ENCODE results near the gene PMFBP1. TPM values are rescaled to one million over a fixed set of nuclear protein-coding genes. Genes with fewer than 3 reads are reported as not detected.

Gene PMFBP1
- total and polyA plus RNA-seq, 2 donors (not counting 1 experiment from before 2014, with no cell fraction given) = 1.2 to 9.5 TPM

DNA sequence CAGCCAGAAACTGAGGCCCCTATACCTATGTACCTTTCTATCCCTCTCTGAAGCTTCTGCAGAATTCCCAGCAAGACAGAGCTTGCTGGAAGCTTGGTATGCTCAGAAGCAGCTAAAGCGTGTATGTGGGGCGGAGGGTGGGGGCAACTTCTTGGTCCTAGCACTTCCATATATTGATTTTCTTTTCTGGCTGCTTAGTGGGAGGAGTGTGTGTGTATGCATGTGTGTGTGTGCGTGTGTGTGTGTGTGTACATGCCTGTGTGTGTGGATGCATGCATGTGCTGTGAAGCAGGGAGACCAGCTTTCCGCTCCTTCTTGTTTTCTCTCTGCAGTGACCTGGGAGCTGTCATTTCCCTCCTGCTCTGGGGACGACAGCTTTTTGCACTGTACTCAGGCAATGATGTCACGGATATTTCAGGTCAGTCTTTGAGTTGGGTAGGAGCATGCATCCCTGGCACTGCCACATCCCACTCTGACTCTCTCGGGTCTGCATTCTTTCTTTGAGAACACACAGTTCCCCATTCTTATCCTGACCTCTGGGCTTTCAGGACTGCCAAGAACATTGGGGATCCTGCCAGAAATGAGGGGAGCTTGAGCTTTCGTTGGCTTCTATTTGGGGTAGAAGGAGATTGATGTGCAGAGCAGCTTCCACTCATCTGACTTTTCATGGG lies 98.3 kb downstream of the PMFBP1 start:
- intact Hi-C loops (cut with micrococcal nuclease) = no loop called here
- Histone ChIP-seq H2AFZ (ENCODE audit: insufficient read depth, low read depth, low read length, poor library complexity, severe bottlenecking) (no peak overlapping the region), H4K20me1 (ENCODE audit: control insufficient read depth, insufficient read depth, low read length, poor library complexity, severe bottlenecking) (no peaks in the 10 kb centered on the region), H3K27me3 (replicated peaks in 1 of 4; ENCODE audit: control extremely low read depth in 1 of 4, control insufficient read depth in 3 of 4, insufficient read depth in 4 of 4, low read length in 3 of 4) (no peaks in the 10 kb centered on the region), H3K4me1 (ENCODE audit: control insufficient read depth in 2 of 2, insufficient read depth in 2 of 2, low read length in 2 of 2) (no peaks in the 10 kb centered on the region), H3K4me2 (replicated peaks; ENCODE audit: low read depth, low read length, poor library complexity, severe bottlenecking) (no peak overlapping the region), H3K36me3 (replicated peaks in 1 of 2; ENCODE audit: control extremely low read depth in 1 of 2, control insufficient read depth in 1 of 2, extremely low read depth in 1 of 2, insufficient read depth in 2 of 2, low read length in 1 of 2) (peaks cover 0 to 5% of the 10 kb centered on the region in 2 experiments), H3K4me3 (ENCODE audit: control extremely low read depth in 1 of 5, extremely low read depth in 1 of 5, insufficient read depth in 1 of 5, low read depth in 2 of 5, low read length in 4 of 5) (no peak overlapping the region), H3K27ac (ENCODE audit: low read length in 2 of 2) (no peak overlapping the region), H3K9me3 (ENCODE audit: control extremely low read depth in 1 of 3, control insufficient read depth in 2 of 3, insufficient read depth in 1 of 3, low read length in 2 of 3) (no peaks in the 10 kb centered on the region), H3K9ac (ENCODE audit: low read length) (no peak overlapping the region), H3K79me2 (ENCODE audit: control insufficient read depth, insufficient read depth, low read length) (no peaks in the 10 kb centered on the region)
- Mint-ChIP-seq H3K27me3 (no peaks in the 10 kb centered on the region), H3K27ac (no peak overlapping the region), H3K9me3 (ENCODE audit: insufficient read depth) (no peaks in the 10 kb centered on the region), H3K4me1 (no peaks in the 10 kb centered on the region), H3K4me3 (no peak overlapping the region)
- ChIA-PET POLR2A (no interaction called here), CTCF (interaction anchor here (0.6 kb wide), 1 partner anchor 14 kb away, joined by 4 read pairs; no protein-coding TSS in a partner anchor)
- DNase-seq (no peak), ATAC-seq (ENCODE audit: low read depth) (no peak)
- no peak for TF ChIP-seq EZH2 (IDR thresholded peaks at IDR 0.05; ENCODE audit: borderline replicate concordance, insufficient read depth, low read depth, low read length, poor library complexity, severe bottlenecking)
- TF ChIP-seq, protein P1, sequence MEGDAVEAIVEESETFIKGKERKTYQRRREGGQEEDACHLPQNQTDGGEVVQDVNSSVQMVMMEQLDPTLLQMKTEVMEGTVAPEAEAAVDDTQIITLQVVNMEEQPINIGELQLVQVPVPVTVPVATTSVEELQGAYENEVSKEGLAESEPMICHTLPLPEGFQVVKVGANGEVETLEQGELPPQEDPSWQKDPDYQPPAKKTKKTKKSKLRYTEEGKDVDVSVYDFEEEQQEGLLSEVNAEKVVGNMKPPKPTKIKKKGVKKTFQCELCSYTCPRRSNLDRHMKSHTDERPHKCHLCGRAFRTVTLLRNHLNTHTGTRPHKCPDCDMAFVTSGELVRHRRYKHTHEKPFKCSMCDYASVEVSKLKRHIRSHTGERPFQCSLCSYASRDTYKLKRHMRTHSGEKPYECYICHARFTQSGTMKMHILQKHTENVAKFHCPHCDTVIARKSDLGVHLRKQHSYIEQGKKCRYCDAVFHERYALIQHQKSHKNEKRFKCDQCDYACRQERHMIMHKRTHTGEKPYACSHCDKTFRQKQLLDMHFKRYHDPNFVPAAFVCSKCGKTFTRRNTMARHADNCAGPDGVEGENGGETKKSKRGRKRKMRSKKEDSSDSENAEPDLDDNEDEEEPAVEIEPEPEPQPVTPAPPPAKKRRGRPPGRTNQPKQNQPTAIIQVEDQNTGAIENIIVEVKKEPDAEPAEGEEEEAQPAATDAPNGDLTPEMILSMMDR (IDR thresholded peaks at IDR 0.05) = no peak
- 93% methylated on average over 7 of the region's 8 CpGs for WGBS (ENCODE audit: insufficient coverage)

DNA sequence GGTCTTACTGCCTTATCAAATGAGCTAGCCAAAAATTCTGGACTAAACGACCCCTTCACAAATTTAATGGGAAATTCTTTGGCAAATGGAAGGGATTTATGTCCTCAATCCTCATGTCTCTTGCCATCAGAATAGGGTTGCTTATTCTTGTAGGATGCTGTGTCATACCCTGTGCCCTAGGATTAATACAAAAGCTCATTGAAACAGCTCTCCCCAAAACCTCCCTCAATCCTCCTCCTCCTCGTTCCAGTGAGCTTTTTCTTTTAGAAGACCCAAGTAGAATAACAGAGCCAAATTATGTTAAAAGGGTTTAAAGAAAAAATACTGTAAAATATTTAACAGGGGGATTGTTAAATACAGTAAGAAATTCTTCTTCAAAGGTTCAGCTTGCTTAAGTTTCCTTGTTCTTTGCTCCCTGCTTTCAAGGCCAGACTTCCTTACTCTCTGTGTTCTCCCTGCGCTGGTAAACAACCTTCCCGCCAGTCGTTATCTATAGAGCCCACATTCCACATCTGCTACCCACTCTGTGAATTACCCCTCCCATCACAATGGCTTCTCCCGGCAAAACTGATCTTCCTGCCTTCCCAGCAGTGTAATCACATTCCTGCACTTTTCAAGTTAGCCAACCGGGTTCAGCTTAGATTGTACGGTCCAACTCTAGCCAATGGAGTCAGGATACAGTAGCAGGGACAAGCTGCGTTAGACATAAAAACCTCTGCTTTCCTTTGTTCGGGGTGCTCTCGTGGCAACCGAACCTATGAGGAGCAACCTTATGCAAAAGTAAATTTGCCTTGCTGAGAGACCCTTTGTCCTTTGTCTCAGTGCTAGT lies 99.2 kb downstream of the PMFBP1 start:
- no peak overlapping the region for H2AFZ ChIP-seq (ENCODE audit: insufficient read depth, low read depth, low read length, poor library complexity, severe bottlenecking)
- TF ChIP-seq, protein P1 (IDR thresholded peaks at IDR 0.05) = no peak
- TF ChIP-seq EZH2 (IDR thresholded peaks at IDR 0.05; ENCODE audit: borderline replicate concordance, insufficient read depth, low read depth, low read length, poor library complexity, severe bottlenecking) = no peak
- no peak overlapping the region for H3K4me3 ChIP-seq (ENCODE audit: control extremely low read depth in 1 of 5, extremely low read depth in 1 of 5, insufficient read depth in 1 of 5, low read depth in 2 of 5, low read length in 4 of 5)
- H3K4me3 Mint-ChIP-seq = no peak overlapping the region
- H3K27me3 Mint-ChIP-seq = no peaks in the 10 kb centered on the region
- peaks cover 0 to 3% of the 10 kb centered on the region in 2 experiments for H3K36me3 ChIP-seq (replicated peaks in 1 of 2; ENCODE audit: control extremely low read depth in 1 of 2, control insufficient read depth in 1 of 2, extremely low read depth in 1 of 2, insufficient read depth in 2 of 2, low read length in 1 of 2)
- H3K27ac ChIP-seq (ENCODE audit: low read length in 2 of 2) = no peak overlapping the region
- ATAC-seq (ENCODE audit: low read depth) (no peak), DNase-seq (no peak)
- H3K4me1 ChIP-seq (ENCODE audit: control insufficient read depth in 2 of 2, insufficient read depth in 2 of 2, low read length in 2 of 2) = no peaks in the 10 kb centered on the region
- WGBS (ENCODE audit: insufficient coverage) = 96% methylated on average over 10 of the region's 12 CpGs
- H3K9me3 Mint-ChIP-seq (ENCODE audit: insufficient read depth) = no peaks in the 10 kb centered on the region
- CTCF ChIA-PET = no interaction called here
- H3K9ac ChIP-seq (ENCODE audit: low read length) = no peak overlapping the region
- POLR2A ChIA-PET = no interaction called here
- no peak overlapping the region for H3K4me2 ChIP-seq (replicated peaks; ENCODE audit: low read depth, low read length, poor library complexity, severe bottlenecking)
- H3K9me3 ChIP-seq (ENCODE audit: control extremely low read depth in 1 of 3, control insufficient read depth in 2 of 3, insufficient read depth in 1 of 3, low read length in 2 of 3) = no peaks in the 10 kb centered on the region
- no peaks in the 10 kb centered on the region for H3K27me3 ChIP-seq (replicated peaks in 1 of 4; ENCODE audit: control extremely low read depth in 1 of 4, control insufficient read depth in 3 of 4, insufficient read depth in 4 of 4, low read length in 3 of 4)
- H3K4me1 Mint-ChIP-seq = no peaks in the 10 kb centered on the region
- H3K27ac Mint-ChIP-seq = no peak overlapping the region
- H3K79me2 ChIP-seq (ENCODE audit: control insufficient read depth, insufficient read depth, low read length) = no peaks in the 10 kb centered on the region
- no peaks in the 10 kb centered on the region for H4K20me1 ChIP-seq (ENCODE audit: control insufficient read depth, insufficient read depth, low read length, poor library complexity, severe bottlenecking)
- intact Hi-C loops (cut with micrococcal nuclease) = no loop called here
